ENCODE results near the gene ZNF766.
A peak's percentile ranks its signal among the peaks of the same experiment; 100 is the strongest.
"Not testable (repeated sequence)": the region's sequence is repeated elsewhere in the genome, so short reads cannot be mapped to it uniquely, and the experiment has no call there.

The ZNF766 gene

DNA sequence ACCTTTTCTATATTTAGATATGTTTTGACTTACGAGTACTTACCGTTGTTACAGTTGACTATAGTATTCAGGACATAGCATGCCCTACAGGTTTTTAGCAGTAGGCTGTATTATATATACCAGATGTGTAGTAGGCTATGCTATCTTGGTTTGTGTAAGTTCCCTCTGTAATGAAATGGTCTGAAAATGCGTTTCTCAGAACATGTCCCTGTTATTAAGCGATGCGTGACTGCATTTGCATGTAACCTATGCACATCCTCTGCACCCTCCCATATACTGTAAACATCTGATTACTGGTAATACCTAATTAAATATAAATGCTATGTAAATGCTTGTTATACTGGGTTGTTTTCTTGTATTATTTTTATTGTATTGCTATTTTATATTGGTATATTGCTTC, 6.6 kb downstream of the ZNF766 start:
- no peak for DNase-seq (ENCODE audit: low read depth)

DNA sequence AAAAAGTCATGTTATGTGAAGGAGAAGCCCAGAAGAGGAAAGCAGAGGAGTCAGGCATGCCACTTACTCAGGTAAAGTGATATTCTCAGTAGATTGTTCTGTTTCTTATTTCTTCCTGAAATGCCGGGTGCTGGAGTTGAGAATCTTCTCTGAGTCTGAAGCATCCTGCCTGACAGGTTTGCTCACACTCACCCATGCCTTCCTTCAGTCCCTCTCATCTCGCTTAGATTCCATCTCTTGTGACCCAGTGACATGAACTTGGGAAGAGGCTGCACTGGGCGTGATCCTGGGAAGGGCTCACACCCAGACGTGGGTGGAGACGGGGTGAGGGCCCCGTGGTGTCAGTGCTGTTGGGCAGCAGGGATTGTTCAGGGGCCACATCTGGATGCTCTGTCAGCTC, 8.1 kb downstream of the ZNF766 start:
- DNase-seq (ENCODE audit: low read depth), result no peak

DNA sequence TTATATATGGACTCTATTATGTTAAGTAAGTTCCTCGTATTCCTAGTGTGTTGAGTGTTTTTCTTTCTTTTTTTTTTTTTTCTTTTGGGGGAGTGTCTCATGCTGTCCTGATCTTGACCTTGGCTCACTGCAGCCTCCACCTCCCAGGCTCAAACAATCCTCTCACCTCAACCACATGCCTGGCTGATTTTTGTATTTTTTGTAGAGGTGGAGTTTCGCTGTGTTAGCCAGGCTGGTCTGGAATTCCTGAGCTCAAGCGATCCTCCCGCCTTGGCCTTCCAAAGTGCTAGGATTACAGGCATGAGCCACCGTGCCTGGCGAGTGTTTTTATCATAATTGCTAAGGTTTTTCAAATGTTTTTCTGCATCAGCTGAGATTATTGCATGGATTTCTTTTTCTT, 16.9 kb downstream of the ZNF766 start:
- DNase-seq (ENCODE audit: low read depth), result no peak

DNA sequence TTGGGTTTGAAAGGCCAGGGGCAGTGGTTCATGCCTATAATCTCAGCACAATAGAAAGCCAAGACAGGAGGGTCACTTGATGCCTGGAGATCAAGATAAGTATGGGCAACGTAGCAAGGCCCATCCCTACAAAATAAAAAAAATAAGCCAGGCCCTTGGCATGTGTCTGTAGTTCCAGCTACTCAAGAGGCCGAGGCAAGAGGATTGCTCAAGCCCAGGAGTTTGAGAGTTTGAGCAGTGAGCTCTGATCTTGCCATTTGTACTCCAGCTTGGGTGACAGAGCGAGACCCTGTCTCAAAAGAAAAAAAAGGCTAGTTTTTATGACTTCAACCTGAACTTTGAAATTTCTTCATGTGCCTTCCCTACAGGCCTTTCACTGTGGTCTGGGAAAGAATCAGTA, 22.4 kb downstream of the ZNF766 start:
- no peak for DNase-seq (ENCODE audit: low read depth)

DNA sequence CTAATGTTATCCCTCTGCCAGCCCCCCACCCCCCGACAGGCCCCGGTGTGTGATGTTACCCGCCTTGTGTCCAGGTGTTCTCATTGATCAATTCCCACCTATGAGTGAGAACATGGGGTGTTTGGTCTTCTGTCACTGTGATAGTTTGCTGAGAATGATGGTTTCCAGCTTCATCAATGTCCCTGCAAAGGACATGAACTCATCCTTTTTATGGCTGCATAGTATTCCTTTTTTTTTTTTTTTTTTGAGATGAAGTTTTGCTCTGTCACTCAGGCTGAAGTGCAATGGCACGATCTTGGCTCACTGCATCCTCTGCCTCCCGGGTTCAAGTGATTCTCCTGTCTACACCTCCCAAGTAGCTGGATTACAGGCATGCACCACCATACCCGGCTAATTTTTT, 23.6 kb downstream of the ZNF766 start:
- not testable (repeated sequence) for DNase-seq (ENCODE audit: low read depth)

DNA sequence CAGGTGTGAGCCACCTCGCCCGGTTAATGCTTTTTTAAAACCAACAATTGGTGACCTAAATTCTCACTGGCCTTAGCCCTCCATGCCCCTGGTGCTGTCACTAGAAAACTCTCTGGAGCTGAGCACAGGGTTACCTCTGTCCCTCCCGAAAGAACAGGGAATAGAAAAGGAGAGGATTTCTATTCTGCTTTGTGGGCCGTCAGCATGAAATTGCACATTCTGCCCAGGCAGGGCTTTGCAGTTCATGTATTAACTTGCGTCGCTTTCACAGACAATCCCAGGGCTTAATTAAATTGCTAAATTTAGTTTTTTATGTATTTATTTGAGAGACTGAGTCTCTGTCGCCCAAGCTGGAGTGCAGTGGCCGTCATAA, 27.0 kb downstream of the ZNF766 start:
- no peak for DNase-seq (ENCODE audit: low read depth)

DNA sequence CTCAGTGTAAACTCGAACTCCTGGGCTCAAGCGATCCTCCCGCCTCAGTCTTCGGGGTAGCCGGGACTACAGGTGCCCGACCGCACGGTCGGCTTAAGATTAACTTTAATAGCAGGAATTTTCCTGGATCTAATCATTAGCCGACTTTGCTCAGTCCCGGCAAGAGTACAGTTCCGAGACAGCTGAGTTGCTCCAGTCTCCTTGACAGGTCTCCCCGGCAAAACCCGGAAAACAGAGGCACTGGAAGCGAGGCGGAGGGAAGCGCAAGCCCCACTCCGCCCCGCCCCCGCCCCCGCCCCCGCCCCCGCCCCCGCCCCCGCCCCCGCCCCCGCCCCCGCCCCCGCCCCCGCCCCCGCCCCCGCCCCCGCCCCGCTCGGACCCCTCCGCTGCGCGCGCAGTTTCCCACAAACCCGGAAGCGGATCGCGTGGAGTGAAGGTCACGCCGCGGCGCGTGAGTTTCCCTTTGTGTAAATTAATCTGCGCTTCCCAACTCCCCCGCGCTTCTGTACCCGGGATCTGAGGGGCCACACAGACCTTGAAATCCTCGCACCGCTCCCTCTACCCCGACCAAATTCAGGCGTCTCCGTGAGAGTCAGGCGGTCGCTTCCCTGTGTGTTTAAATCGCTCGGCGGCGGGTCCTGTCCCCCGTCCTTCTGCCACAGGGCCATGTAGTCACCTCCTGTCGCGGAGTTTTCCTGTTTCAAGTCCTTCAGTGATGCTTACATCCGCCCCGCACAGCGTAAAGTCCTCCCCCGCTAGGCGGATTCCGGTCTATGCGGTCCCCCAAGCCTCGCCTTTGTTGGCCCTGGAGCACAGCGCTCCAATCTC, 27.6 kb downstream of the ZNF766 start, which contains the start of gene ZNF480:
ZNF480 (plus strand) TSS at position 397 of the 828 bp plus-strand sequence. CDS start 3,244 bp downstream, outside the sequence.
- peak; percentile 71 for DNase-seq (ENCODE audit: low read depth)

DNA sequence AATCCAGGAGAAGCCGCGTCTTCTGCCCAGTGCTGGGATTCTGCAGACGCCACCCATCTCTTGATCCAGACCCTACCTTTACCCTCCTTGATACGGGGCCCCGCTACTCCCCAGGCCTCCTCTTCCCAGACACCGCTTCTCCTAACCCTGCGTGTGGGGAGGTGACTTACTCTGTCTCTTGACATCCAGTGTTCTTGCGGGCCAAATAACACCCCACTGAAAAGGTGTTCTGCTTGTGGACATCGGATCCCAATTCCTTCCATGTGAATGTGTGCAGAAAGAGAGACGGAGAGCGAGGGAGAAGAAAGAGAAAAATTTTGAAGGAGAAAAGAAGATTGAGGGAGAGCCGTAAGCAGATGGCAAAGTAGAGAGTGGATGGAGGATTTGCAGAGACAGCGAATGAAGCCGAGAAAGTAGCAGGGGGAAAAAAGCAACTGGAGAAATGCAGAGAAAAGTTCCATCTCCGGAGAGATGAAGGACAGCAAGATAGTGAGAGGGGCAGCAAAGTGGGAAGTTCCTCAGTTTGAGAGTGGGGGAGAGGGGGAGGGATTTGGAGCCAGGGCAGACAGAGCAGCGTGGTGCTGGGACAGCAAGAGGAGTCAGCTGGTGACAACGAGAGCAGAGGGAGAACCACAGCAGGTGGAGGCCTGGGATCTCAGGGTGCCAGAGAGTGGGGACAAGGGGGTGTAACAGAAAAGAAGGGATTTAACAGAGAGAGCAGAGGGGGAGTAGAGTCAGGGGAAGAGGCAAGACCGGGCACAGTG, 28.4 kb downstream of the ZNF766 start:
- no peak for DNase-seq (ENCODE audit: low read depth)

DNA sequence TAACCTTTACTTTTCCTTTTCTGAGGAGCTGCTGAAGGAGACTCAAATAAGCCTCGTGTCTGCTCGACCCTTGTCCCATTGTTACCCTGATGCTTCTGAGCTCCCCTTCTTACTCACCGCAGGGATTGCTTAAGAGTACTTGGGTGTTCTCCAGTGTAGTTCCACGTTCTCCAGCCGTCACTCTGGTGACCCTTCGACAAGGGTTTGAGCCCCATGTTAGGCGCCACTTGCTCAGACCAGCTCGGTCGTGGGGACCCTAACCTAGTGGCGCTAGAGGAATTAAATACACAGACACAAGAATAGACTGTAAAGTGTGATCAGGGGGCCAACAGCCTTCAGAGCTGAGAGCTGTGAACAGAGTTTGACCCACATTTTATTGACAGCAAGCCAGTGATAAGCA, 37.9 kb downstream of the ZNF766 start:
- no peak for DNase-seq (ENCODE audit: low read depth)

DNA sequence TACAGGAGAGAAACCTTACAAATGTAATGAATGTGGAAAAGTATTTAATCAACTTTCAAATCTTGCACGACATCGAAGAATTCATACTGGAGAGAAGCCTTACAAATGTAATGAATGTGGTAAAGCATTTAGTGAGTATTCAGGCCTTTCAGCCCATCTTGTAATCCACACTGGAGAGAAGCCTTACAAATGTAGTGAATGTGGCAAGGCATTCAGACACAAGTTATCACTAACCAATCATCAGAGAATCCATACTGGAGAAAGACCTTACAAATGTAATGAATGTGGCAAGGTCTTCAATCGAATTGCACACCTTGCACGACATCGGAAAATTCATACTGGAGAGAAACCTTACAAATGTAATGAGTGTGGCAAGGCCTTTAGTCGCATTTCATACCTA, 53.0 kb downstream of the ZNF766 start:
- DNase-seq (ENCODE audit: low read depth), result no peak

DNA sequence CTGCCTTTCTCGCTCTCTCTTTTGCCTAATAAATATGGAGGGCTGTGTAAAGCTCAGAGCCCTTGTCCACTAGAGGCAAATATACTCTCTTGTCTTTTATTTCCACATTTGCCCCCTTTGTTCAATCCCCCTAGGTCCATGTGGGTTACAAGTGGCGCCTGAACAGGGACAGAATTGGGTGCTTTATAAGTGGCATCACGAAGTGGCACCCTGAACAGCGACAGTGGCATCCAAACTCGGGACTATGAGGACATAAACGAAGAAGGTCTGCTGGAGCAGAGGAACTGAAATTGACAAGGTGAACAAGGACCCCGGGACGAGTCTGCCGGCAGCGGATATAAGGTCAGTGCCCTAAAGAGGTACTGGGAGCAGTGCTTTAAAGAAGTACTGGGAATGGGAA, 62.4 kb downstream of the ZNF766 start:
- DNase-seq (ENCODE audit: low read depth), result no peak

DNA sequence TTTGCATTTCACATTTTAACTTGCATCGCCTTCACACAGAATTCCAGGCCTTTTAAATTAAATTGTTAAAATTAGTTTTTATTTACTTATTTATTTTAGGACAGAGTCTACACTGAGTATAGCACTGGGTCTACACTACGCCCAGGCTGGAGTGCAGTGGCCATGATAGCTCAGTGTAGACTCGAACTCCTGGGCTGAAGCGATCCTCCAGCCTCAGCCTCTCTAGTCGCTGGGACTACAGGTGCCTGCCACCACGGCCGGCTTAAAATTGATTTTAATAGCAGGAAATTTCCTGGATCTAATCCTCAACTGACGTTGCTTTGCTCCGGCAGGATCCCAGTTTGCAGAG, 66.4 kb downstream of the ZNF766 start:
- DNase-seq (ENCODE audit: low read depth), result no peak

DNA sequence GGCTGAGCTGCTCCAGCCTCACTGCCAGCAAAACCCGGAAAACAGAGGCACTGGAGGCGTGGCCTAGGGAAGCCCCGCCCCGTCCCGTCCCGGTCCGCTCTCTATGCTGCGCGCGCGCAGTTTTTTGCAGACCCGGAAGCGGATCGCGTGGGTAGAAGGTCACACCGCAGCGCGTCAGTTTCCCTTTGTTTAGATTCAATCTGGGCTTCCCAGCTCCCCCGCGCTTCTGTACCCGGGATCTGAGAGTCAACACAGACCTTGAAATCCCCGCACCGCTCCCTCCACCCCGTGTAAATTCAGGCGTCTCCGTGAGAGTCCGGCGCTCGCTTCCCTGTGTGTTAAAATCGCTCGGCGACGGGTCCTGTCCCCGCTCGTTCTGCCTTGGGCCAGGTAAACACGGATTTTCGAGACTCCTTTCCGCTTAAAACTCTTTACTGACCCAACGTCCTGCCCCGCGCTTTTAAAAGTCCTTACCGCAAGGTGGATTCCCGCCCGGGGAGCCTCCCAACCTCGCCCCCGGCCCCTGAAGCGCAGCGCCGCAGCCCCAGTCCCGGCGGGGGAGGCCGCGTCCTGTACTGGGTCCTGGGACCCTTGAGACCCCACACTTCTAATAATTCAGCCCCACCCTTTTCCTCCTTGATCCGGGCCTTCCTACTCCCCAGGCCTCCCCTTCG, 66.9 kb downstream of the ZNF766 start, which contains the start of gene ZNF610:
ZNF610 (plus strand) TSS at position 127 of the 674 bp plus-strand sequence. CDS start 12,930 bp downstream, outside the sequence.
- DNase-seq (ENCODE audit: low read depth), result peak; percentile 75

DNA sequence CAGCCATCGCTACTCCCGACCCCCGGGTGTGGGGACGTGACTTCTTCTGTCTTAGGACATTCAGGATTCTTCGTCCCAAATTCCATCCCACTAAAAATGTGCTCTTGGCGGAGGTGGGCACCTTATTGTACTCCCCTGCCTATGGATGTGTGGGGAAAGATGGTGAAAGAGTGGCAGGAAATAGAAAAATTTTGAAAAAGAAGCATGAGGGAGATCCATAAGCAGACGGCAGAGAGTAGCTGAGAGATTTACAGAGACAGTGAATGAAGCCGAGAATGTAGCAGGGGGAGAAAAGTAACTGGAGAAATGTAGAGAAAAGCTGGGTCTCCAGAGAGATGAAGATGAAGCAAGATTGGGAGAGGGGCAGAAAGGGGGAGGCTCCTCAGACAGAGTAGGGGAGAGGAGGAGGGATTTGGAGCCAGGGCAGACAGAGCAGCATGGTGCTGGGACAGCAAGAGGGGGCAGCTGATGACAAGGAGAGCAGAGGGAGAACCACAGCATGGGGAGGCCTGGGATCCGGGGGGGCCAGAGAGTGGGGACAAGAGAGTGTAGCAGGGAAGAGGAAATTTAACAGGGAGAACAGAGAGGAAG, 67.5 kb downstream of the ZNF766 start:
- no peak for DNase-seq (ENCODE audit: low read depth)

DNA sequence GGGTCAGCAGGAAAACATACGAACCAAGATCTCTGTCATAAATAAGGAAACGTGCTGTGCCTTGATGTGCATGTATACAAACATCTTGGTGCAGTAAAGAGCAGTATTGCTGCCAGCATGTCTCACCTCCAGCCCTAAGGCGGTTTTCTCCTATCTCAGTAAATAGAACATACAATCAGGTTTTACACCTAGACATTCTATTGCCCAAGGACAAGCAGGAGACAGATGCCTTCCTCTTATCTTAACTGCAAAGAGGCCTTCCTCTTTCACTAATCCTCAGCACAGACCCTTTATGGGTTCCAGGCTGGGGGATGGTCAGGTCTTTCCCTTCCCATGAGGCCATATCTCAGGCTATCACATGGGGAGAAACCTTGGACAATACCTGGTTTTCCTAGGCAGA, 69.6 kb downstream of the ZNF766 start:
- DNase-seq (ENCODE audit: low read depth), result not testable (repeated sequence)

DNA sequence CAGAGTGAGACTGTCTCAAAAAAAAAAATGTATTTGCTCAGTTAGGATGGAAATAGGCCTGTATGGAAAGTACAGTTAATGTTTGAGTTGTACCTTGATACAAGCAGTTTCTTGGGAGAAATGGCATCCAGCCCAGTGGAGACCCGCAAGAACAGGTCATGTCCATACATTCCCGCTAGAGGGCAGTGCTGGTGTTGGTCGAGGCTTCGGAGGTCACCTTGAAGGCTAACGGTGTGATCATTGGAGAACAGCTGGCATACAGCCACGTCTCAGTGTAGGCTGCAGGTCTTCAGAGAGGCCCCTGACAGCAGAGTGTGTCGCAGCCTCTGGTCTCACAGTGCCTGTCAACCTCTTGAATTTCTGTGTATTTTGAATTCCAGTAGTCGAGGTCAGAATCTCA, 74.2 kb downstream of the ZNF766 start:
- peak; percentile 20 for DNase-seq (ENCODE audit: low read depth)

DNA sequence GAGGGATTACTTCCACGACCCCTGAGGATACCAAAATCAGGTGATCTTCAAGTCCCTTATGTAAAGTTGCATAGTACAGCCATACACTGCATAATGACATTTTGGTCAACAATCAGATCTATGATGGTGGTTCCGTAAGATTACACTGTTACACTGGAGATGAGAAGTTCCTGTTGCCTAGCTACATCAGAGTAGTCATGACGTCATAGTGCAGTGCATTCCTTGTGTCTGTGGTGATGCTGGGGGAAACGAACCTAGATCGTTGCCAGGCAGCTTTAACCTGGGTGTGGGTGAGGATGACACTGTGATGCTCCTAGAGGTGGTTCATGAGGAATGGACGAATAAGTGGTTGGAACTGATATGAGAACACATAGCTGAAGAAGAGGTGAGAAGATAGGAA, 75.8 kb downstream of the ZNF766 start:
- no peak for DNase-seq (ENCODE audit: low read depth)

All from activated T-helper 9 cell treated with anti-CD3 and anti-CD28 coated beads, Interleukin-2, amount 50 U/mL, for 16 hours (primary cell).